GM18505 (cell line): Measurements from ENCODE around the gene DLG1.

Experiments
- ATAC-seq: cut with Tn5 transposase; IDR thresholded peaks from one replicate; pipeline ENCODE4 v1.9.1; 2021; ENCODE audit not compliant: unreplicated experiment
- POLR2A ChIP-seq: IDR thresholded peaks from 4 replicates; pipeline ENCODE4 v1.6.1; 2011; ENCODE audit warnings: borderline replicate concordance; ENCODE audit not compliant: insufficient read depth, insufficient read length; ENCODE audit errors: extremely low read depth

The DLG1 gene

GRCh38 chr3:197258168-197258755 lies 40.1 kb downstream of the DLG1 start:
- ATAC-seq, result no peak
- no peak for TF ChIP-seq POLR2A

GRCh38 chr3:197257711-197258110 lies 40.7 kb downstream of the DLG1 start:
- TF ChIP-seq POLR2A, result no peak

GRCh38 chr3:197256836-197257444 lies 41.5 kb downstream of the DLG1 start:
- no peak for ATAC-seq
- no peak for TF ChIP-seq POLR2A

More at GRCh38 chr3:197257711-197258110, 40.7 kb downstream of the DLG1 start:
- ATAC-seq, result no peak

DNA sequence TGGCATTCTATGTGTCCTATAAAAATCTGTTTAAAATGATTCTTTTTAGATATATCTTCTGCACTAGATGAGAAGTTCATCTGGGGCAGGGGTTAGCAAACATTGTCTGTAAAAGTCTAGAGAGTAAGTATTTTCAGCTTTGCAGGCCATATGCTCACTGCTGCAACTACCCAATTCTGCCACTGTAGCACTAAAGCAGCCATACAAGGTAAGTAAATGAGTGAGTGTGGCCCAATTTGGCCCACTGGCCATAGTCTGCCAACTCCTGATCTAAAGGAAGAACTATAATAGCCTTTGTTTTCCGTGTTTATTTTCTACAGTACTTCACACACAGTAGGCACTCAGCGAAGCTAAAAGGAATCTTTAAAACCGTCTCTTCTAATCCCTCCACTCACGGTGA lies 42.3 kb downstream of the DLG1 start:
- TF ChIP-seq POLR2A, result no peak
- ATAC-seq, result no peak

DNA sequence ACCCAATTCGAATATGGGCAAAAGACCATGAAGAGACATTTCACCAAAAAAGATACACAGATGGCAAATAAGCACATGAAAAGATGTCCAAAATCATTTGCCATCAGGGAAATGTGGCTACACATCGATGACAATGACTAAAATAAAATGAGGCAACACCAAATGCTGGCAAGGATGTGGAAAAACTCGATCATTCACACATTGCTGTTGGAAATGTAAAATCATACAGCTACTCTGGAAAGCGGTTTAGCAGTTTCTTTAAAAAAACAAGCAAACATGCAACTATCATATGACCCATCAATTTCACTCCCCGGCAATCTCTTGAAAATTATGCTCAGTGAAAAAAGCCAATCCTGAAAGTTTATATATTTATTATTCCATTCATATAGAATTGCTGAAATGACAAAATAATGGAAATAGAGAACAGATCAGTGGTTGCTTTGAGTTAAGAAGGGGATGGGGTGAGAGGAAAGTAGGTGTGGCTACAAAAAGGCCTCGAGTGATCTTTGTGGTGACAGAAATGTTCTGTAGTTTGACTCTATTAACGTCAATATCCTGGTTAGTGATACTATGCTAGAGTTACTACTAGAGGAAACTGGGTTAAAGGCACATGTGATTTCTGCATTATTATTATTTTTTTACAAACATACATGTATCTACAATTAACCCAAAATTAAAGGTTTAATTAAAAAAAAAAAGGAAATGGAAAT lies 45.0 kb downstream of the DLG1 start:
- no peak for TF ChIP-seq POLR2A

GRCh38 chr3:197249542-197249941 lies 48.9 kb downstream of the DLG1 start:
- no peak for ATAC-seq
- no peak for TF ChIP-seq POLR2A

More for the DNA sequence above, 45.0 kb downstream of the DLG1 start:
- no peak for ATAC-seq

- no peak for ATAC-seq
- TF ChIP-seq POLR2A, result no peak
These were observed 50.1 kb downstream of the DLG1 start for GRCh38 chr3:197248341-197248740.

DNA sequence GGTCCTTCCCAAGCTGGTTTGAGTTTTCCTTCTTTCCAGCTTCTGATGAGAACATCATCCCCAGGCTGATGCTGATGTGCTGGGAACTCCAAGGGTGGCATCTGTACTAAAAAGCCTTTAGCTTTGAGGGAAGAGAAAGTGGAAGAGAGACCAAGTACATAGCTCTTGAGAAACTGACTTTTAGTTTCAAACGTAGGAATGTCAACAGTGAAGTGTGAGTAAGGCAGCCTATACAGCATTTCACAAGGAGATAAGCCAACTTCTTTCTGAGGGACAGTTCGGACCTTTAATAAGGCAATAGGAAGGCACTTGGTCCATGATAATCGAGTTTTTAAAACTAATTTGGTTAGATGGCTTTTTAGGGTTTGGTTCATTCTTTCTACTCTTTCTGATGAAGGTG lies 53.7 kb downstream of the DLG1 start:
- no peak for TF ChIP-seq POLR2A
- ATAC-seq, result no peak

DNA sequence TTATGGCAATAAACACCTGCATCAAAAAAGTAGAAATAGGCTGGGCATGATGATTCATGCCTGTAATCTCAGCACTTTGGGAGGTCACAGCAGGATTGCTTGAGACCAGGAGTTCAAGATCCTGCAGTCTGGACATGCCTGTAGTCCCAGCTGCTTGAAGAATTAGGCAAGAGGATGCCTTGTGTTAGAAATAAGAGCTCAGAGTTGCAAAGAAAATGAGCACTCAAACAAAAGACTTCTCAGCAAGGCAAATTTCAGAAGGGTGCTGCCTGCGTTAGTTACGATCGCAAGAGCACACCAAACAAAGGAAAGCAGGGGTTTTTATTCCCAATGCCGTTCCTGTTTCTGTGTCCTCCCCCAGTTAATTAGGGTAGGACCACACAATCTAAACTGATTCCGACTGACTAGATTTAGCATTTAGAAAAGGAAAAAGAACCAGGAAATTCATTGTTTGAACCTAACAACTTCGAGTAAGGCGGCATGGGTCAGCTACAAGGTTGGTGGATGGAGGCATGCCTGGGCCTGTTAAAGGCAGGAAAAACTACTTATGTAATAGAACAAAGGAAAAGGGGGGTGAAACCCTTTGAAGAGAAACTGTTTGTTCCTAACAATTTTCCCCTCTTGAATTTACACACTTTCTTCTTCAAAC lies 55.5 kb downstream of the DLG1 start:
- ATAC-seq, result no peak
- TF ChIP-seq POLR2A, result no peak

DNA sequence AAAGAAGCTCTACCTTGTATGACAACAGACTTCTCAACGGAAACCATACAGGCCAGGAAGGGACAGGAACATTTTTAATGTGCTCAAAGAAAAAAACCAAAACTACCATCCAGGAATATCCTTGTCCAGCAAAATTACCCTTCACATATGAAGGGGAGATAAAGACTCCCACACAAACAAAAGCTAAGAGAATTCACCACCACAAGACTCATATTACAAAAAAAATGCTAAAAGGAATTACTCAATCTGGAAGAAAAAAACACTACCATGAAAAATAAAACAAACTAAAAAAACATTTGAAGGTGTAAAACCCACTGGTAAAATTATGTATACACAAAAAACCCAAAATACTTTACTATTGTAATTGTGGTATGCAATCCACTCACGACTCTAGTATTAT lies 57.2 kb downstream of the DLG1 start:
- ATAC-seq, result no peak
- TF ChIP-seq POLR2A, result no peak

DNA sequence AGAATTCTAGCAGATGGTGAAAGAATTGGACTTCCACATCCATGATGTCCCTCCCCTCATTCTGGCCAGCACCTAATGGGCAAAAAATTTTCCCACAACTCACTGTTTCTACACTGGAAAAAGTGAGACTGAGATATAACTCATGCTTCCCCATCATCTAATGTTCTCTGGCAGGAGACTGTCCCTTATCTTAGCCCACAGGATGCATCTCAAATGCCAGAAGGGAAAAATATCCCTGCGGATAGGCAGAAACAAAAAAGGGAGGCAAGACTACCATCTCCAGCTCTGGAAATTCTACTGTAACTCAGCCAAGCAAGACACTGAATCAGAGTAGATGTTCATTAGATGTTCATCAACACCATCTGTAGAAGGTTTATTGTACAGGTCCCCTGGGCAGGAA lies 58.6 kb downstream of the DLG1 start:
- TF ChIP-seq POLR2A, result no peak
- no peak for ATAC-seq

DNA sequence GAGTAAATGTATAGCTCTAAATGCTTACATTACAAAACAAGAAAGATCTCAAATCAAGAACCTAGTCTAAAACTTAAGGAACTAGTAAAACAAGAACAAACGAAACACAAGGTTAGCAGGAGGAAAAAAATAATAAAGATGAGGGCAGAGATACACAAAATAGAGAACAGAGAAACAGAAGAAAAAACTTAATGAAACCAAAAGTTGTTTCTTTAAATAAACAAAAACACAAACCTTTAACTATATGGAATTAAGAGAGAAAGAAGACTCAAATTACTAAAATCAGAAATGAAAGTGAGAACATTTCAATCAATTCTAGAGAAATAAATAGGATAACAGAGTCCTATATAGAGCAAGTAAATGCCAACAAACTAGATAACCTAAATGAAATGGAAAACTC lies 59.6 kb downstream of the DLG1 start:
- no peak for TF ChIP-seq POLR2A
- ATAC-seq, result no peak

- TF ChIP-seq POLR2A, result no peak
- no peak for ATAC-seq
These were observed 60.5 kb downstream of the DLG1 start for GRCh38 chr3:197237897-197238296.

GRCh38 chr3:197236362-197236761 lies 62.0 kb downstream of the DLG1 start:
- ATAC-seq, result no peak
- TF ChIP-seq POLR2A, result no peak
